Activated T-cell treated with anti-CD3 and anti-CD28 coated beads for 24 hours (primary cell): ENCODE data around the gene KCNA1.

Experiments
- DNase-seq: peaks from one replicate; pipeline ENCODE4 v3.0.0-alpha.2; 2020; ENCODE audit warnings: low read depth

KCNA1 gene

DNA sequence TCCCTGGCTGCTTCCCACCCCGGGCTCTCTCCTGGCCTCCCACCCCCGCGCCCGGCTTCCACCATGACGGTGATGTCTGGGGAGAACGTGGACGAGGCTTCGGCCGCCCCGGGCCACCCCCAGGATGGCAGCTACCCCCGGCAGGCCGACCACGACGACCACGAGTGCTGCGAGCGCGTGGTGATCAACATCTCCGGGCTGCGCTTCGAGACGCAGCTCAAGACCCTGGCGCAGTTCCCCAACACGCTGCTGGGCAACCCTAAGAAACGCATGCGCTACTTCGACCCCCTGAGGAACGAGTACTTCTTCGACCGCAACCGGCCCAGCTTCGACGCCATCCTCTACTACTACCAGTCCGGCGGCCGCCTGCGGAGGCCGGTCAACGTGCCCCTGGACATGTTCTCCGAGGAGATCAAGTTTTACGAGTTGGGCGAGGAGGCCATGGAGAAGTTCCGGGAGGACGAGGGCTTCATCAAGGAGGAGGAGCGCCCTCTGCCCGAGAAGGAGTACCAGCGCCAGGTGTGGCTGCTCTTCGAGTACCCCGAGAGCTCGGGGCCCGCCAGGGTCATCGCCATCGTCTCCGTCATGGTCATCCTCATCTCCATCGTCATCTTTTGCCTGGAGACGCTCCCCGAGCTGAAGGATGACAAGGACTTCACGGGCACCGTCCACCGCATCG is 1.8 kb downstream of the KCNA1 start:
- DNase-seq: no peak

GRCh38 chr12:4914720-4915119 is 5.0 kb downstream of the KCNA1 start:
- DNase-seq: no peak

DNA sequence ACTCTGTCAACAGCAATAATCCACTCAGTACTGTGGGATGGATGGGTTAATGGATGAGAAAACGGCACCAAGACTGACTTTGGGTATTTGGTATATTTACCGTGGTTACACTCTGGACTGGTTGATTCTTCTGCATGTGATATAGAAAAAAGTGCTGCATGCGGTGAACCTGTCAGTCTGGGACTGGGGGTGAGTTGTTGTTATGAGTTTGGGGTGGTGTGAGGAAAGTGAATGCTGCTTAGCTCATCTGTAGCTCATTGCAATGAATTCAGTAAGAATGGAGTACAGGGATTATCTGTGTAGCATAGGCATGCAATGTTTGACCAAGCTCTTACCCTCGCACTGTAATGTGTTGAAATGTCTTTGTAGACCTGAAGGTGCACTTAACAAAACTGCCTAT is 6.0 kb downstream of the KCNA1 start:
- DNase-seq: no peak

GRCh38 chr12:4918950-4919660 is 9.4 kb downstream of the KCNA1 start:
- DNase-seq: no peak

DNA sequence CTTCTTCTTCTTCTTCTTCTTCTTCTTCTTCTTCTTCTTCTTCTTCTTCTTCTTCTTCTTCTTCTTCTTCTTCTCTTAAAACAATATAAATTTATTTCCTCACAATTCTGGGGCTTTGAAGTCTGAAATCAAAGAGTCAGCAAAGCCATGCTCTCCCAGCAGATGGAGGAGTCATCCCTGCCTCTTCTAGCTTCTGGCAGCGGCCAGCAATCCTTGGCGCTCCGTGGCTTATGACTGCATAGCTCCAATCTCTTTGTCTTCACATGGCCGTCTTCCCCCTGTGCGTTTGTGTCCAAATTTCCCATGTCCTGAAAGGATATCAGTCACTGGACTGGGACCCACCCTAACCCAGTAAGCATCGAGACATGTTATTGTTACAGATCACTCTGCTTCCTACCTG is 22.9 kb downstream of the KCNA1 start:
- no peak for DNase-seq

DNA sequence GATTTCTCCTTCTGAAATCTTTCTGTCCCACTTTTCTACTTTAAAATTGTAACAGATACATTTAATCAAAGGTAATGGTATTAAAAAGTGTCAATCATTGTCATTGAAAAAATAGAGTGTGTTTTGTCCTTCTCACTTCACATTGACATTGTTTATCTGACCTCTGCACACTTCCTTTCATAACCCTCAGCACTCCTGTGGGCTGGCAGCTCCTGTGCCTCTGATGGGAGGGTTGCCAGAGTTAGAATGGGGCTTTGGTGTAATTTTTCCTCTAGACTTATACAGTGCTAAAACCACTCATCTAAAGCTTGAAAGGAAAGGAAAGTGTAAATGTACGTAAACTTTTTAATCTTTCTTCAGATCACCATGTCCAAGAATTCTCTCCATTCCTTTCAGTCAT is 23.7 kb downstream of the KCNA1 start:
- DNase-seq: no peak

DNA sequence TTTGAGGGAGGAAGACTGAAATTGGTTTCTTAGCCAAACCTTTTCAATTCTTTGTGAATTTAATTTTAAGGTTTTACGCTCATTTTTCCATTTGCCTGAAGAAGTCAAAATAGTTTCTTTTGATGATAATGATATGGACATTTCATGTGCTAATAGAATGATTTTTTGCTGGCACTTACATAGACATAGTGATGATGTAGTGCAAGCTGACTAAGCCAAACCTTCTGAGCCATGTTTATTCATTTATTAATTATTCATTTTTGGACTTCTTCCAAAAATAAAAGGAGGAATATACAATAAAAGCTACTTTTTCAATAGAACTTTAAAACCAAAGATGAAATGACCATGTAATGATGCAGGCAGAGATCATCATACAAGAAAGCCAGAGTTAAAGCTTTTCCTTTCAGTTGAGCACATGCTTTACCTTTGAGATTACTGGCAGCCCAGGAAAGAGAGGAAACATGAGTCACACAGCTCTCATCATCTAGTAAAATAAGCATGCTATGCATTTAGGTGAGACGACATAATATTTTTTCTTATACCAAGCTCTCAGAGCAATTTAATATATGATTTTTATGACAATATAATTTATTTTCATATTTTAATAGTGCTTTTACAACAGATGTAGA is 24.8 kb downstream of the KCNA1 start:
- no peak for DNase-seq

GRCh38 chr12:4938900-4939299 is 29.2 kb downstream of the KCNA1 start:
- no peak for DNase-seq

DNA sequence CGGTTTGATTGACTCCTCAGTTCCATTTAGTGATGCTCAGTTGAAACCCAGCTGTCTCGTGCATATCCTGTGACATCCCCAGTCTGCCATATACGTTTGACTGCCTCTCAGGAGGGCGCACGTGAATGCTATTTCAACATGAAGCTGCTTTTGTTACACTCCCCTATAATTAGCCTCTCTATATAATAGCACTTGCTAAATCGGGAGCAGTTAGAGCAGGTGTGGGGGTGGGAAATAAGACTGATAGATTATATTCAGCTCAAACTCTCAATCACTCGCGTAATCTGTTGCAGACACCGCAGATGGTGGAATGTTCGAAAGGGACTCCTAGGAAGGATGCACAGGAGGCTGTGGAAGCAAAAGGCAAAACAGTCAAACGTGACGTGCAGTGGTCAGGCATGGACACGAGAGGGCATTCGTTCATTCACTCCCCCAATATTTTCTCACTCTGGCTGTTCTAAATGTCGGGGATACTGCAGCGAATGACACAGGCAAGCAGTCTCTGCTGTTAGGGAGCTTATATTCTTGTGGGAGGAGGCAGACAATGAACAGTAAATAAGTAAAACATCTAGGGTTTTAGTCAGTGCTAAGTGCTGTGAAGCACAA is 29.8 kb downstream of the KCNA1 start:
- DNase-seq: no peak

DNA sequence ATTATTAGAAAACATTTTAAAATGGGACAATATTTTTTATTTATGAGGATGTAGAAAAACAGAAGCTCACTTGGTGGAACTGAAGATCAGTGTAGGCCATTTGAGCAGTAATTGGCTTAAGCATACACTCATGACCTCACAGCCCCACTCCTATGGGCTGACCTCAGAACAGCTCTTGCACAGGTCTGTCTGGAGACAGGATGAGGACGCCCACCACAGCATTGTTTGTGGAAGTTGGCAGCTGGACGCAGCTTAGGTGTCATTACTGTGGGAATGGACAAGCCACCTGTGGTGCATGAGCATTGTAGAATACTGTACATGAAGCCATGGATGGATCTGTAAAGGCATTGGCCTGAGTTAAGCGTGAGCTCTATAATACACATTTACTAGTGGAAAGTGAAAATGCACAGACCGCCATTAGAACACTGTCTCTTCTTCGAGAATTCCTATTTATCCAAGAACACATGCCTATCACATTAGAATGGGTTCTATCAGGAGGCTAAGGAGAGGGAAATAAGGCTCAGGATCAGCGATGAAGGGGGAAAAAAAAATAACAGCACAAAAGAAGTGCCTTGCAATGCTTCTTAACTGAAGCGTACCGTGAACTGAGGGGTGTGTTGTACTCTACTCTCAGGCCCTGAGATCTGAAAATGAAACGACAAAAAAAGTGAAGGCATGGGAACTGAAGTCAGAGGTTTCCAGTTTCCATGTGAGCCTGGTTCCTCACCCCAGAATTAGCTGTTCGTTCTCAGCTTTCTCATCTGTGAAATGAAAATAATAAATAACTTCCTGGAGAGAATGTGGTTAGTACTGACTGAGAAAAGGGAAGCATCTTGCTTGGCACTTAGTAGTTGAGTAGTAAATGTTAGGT is 33.6 kb downstream of the KCNA1 start:
- no peak for DNase-seq

- DNase-seq: no peak
Measured at GRCh38 chr12:4943938-4944284, 34.2 kb downstream of the KCNA1 start.

DNA sequence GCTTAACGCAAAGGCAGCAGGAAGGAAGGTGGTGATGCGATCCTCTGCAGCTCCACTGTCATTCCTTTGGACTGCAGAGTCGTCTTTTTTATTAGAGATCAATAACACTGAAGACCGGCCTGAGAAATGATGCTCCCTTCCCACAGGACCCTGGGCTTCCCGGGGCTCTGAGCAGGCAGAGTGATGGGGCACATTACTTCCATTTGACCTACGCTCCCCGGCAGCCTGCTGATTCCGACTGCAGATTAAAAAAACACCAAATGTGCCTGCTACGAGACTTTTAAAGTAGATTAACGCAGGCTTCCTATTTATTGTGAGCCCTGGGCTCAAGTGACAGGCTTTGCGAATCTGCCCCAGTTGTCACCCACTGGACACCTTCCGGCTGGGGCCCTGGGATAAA is 37.5 kb downstream of the KCNA1 start:
- no peak for DNase-seq

DNA sequence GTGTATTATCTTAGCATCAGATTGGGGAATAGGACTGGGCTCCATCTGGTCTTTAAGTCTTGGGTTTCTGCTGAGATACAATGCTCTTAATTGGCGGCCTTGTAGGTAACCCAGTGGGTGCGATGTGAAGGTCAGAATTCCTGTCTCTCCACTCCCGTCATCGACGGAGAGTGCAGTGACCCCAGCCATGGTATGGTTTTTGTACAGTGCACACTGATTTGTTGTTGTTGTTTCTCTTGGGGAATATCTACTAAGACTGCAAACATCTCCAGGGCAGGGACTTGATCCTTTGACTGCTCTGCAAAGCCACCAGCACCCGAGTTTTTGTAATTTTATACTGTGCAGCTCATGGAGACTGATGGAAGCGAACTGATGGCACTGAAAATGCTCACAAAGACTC is 41.4 kb downstream of the KCNA1 start:
- no peak for DNase-seq

DNA sequence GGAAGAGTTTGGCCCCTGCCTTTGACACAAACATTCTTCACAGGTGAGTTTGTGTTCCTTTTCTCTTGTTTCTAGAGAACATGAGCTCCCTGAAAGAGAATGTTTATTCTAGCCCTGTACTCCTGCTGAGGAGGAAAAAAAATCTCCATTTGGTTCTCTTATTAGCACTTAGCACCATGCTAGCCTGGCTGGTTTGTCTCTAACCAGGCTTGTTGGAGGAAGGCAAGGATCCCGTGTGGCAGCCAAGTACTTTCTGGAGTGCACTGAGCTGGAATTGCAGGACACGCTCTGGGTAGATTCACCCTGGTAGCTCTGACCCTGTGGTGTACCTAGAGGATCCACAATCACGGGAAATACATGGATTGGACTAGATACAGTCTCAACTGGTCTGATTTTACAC is 41.9 kb downstream of the KCNA1 start:
- DNase-seq: no peak

DNA sequence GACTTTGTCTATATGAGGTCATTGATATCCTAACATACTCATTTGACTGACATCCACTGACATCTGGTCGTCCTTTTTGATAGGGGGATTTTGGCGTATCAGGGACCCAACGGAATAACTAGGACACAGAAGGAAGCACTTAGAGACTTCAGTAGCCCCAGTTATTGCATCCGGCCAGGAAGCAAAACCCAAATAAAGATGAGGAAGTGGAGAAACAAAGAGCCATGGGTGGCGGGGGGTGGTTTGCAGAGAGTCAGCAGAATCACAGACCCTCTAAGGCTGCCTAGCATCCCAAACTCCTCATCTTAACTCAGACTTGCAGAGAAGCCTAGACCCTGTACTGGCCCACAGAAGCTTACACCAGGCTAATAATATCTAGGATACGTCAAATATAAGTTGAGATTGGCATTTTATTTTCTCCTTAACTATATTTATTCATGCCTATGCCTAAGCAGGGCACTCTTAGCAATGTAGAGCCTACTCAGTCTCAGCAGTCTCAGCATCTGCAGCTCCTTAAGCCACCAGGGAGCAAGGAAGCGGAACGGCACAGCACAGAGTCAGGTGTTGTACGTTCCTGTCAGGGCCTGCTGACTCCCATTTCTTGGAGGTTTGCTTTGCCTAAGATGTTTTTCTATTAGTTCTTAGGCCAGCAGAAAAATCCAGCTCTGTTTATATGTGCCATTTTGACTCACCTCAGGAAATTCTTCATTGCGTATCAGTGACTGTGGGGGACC is 45.1 kb downstream of the KCNA1 start:
- no peak for DNase-seq

DNA sequence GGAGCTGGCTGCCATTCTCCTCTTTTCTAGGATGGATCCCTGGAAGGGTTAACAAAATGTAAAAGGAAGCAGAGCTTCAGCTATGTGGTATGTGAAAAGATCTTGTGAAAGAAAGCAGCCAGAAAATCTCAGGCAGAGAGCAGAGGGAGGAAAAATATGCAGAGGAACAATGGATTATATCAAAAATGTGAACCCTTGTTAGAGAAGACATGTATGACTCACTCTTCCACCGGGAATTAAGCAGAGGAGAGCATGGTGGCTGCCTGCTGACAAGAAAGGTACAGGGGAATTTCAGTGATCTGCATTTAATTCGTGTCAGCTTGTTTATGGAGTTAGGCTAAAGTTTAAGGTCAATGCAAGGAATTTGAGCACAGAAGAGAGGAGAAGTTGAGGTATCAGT is 46.3 kb downstream of the KCNA1 start:
- no peak for DNase-seq

- DNase-seq: no peak
Measured at GRCh38 chr12:4956968-4957367, 47.3 kb downstream of the KCNA1 start.

DNA sequence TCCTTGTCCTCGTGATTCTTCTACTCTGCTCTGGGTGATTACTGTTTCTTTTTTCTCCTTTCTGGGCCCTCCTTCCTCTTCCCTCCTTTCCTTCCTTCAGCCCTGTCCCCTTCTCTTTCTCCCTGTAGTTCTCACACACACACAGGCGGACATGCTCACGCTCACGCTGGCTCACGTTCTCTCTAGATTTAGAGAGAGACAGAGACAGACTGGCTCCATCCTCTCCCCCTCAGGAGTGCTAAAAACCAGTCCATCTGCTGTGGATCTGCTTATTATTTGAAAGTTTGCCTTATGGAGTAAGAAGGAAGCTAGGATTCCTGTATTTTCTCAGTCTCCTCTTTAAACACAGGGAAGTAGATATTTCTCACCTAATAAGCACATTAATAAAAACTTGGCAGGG is 48.1 kb downstream of the KCNA1 start:
- no peak for DNase-seq

GRCh38 chr12:4958697-4959375 is 49.1 kb downstream of the KCNA1 start:
- DNase-seq: no peak

DNA sequence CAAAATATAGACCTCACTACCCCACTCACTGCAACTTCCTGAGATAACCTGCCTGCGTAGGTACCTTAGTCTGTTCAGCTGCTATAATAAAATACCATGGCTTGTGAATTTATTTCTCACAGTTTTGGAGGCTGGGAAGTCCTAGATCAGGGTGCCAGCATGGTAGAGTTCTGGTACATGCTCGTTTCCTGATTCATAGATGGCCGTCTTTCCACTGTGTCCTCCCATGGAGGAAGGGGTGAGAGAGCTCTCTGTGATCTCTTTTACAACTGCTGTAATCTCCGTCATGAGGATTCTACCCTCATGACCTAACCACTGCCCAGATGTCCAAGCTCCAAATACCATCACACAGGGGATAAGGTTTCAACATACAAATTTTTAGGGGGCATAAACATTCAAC is 49.7 kb downstream of the KCNA1 start:
- no peak for DNase-seq

DNA sequence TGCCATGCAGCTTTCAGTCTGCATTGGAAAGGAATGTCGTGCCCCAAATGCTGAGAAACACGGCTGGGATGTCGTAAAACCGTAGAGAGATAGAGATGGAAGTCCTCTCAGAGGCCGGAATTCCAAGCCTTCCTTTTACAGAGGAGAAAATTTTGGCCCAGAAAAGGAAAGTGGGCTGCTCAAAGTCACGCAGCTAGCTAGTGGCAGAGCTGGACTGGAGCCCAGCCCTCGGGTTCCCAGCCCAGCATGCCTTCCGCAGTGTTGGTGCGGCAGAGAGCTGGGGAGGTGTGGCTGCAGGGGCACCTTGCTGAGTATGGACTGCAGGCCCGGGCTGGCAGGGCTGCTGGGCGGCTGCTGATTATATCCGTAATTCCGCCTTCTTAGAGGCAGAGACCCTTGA is 50.3 kb downstream of the KCNA1 start:
- DNase-seq: no peak
